HG03097 (cell line): ENCODE data around the gene GNLY.

Experiments used
- ATAC-seq: cut with Tn5 transposase; IDR thresholded peaks from one replicate; pipeline ENCODE4 v1.9.1; 2021; ENCODE audit not compliant: unreplicated experiment, low FRiP score

The GNLY gene

GRCh38 chr2:85723707-85724360 is 29.7 kb downstream of the GNLY start:
- ATAC-seq: no peak

GRCh38 chr2:85724731-85725181 is 30.6 kb downstream of the GNLY start:
- no peak for ATAC-seq

GRCh38 chr2:85725451-85725850 is 31.3 kb downstream of the GNLY start:
- ATAC-seq: no peak

- ATAC-seq: no peak
Observed at GRCh38 chr2:85727798-85728197, 33.6 kb downstream of the GNLY start.

- ATAC-seq: no peak
Observed at GRCh38 chr2:85728342-85728741, 34.2 kb downstream of the GNLY start.

- no peak for ATAC-seq
Observed at GRCh38 chr2:85728883-85729824, 35.0 kb downstream of the GNLY start.

GRCh38 chr2:85729825-85730510 is 35.8 kb downstream of the GNLY start:
- ATAC-seq: no peak

GRCh38 chr2:85730686-85731230 is 36.6 kb downstream of the GNLY start:
- no peak for ATAC-seq

- no peak for ATAC-seq
Observed at GRCh38 chr2:85731606-85732005, 37.4 kb downstream of the GNLY start.

- ATAC-seq: no peak
Observed at GRCh38 chr2:85732467-85733120, 38.4 kb downstream of the GNLY start.

- no peak for ATAC-seq
Observed at GRCh38 chr2:85733121-85733960, 39.2 kb downstream of the GNLY start.

- ATAC-seq: no peak
Observed at GRCh38 chr2:85734015-85734414, 39.9 kb downstream of the GNLY start.

- no peak for ATAC-seq
Observed at GRCh38 chr2:85734942-85735608, 40.9 kb downstream of the GNLY start.

- no peak for ATAC-seq
Observed at GRCh38 chr2:85735691-85736090, 41.5 kb downstream of the GNLY start.

- no peak for ATAC-seq
Observed at GRCh38 chr2:85736456-85737355, 42.5 kb downstream of the GNLY start.

- ATAC-seq: no peak
Observed at GRCh38 chr2:85737481-85737880, 43.3 kb downstream of the GNLY start.

GRCh38 chr2:85737961-85738360 is 43.8 kb downstream of the GNLY start:
- ATAC-seq: no peak

- ATAC-seq: no peak
Observed at GRCh38 chr2:85740193-85740592, 46.0 kb downstream of the GNLY start.
